Lung (tissue), 12 donors: ENCODE measurements around the gene P2RX1. TPM values are rescaled to one million over a fixed set of nuclear protein-coding genes. Genes with fewer than 3 reads are reported as not detected.
"Not testable (repeated sequence)": the region's sequence is repeated elsewhere in the genome, so short reads cannot be mapped to it uniquely, and the experiment has no call there.

Experiments
- ATAC-seq: fragments of 200-7000 bp; cut with Tn5 transposase; one replicate; pipeline ENCODE4 v1.9.1; 2020; ENCODE audit warnings: moderate number of reproducible peaks; ENCODE audit not compliant: insufficient read depth, low FRiP score
- DNase-seq, 3 donors: peaks; one replicate each; pipeline ENCODE4 v3.0.0-alpha.2; 2013 to 2017
- H3K27ac ChIP-seq, 2 donors: one replicate each; pipeline ENCODE4 v1.5.1; 2013; ENCODE audit warnings: mild to moderate bottlenecking in 2 of 2, moderate library complexity in 2 of 2, control low read depth in 1 of 2, inconsistent platforms in 1 of 2, low read depth in 1 of 2, low read length in 1 of 2
- H3K27me3 ChIP-seq, 3 donors: one replicate each; pipeline ENCODE4 v1.5.1; 2013; ENCODE audit warnings: low read length in 2 of 3; ENCODE audit not compliant: control insufficient read depth in 3 of 3, insufficient read depth in 3 of 3
- H3K36me3 ChIP-seq, 4 donors: one replicate each; pipeline ENCODE4 v1.5.1; 2013; ENCODE audit warnings: low read length in 4 of 4, mild to moderate bottlenecking in 1 of 4, moderate library complexity in 1 of 4; ENCODE audit not compliant: control insufficient read depth in 4 of 4, insufficient read depth in 4 of 4
- H3K4me1 ChIP-seq, 5 donors: one replicate each; pipeline ENCODE4 v1.5.1; 2013; ENCODE audit warnings: low read length in 5 of 5, mild to moderate bottlenecking in 2 of 5, moderate library complexity in 1 of 5; ENCODE audit not compliant: control insufficient read depth in 5 of 5, insufficient read depth in 5 of 5
- H3K4me3 ChIP-seq: one replicate; pipeline ENCODE4 v1.5.1; 2013; ENCODE audit warnings: mild to moderate bottlenecking, control low read depth, moderate library complexity
- H3K9ac ChIP-seq, 2 donors: one replicate each; pipeline ENCODE4 v1.5.1; 2013; ENCODE audit warnings: low read length in 2 of 2, control low read depth in 1 of 2; ENCODE audit not compliant: insufficient read depth in 1 of 2
- H3K9me3 ChIP-seq, 4 donors: one replicate each; pipeline ENCODE4 v1.5.1; 2013; ENCODE audit warnings: low read length in 3 of 4, mild to moderate bottlenecking in 1 of 4, moderate library complexity in 1 of 4; ENCODE audit not compliant: control insufficient read depth in 4 of 4, insufficient read depth in 3 of 4
- WGBS, 2 donors: extraction: QIAGEN DNeasy Blood & Tissue Kit; methylation state at CpG; one replicate each; pipeline ENCODE4 v1.1.7; 2013; 5-methylcytosine and 5-hydroxymethylcytosine counted together
- polyA plus RNA-seq, 2 donors: library from polyadenylated mRNA; stranded (reverse); fragments of 200-250 nt; gene quantifications; one replicate each; pipeline ENCODE4 v1.2.1, GENCODE V29; 2013
- total RNA-seq, 2 donors: library from RNA; depleted of rRNA in 1 of 2; stranded (reverse); fragments of >200 nt in 1 of 2; gene quantifications; one replicate each; pipeline ENCODE4 v1.2.1, GENCODE V29; 2014 to 2021
- TF ChIP-seq, protein P1 (sequence below): IDR thresholded peaks from 2 replicates; pipeline ENCODE4 v1.5.1; 2012; ENCODE audit warnings: mild to moderate bottlenecking; ENCODE audit errors: control extremely low read depth, extremely low read depth
- donor health status: control.
- donor health status: control.
- donor health status: Bipolar disorder and iron deficiency.
- donor health status: healthy.
- donor health status: DM: yes; HTN: yes; CAD: no.

Gene P2RX1
- total and polyA plus RNA-seq, 4 donors, result 4.6 to 16.4 (median 10.5) TPM

DNA sequence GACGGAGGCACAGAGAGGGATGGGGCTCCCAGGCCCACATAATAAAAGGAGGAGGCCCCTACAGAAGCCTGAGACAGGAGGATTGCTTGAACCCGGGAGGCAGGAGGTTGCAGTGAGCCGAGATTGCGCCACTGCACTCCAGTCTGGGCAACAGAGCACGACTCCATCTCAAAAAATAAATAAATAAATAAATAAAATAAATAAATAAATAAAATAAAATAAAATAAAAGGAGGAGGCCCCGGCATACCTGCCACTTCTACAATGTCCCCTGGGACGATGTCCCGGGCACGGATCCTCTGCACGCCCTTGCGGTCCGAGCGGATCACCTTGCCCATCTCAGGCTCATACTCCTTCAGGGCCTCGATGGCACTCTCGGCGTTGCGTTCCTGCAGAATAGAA lies 34.7 kb upstream of the P2RX1 start:
- Histone ChIP-seq H3K9me3 (no peaks in the 10 kb centered on the region), H3K4me1 (peaks cover 0 to 6% (median 0%) of the 10 kb centered on the region in 5 donors), H3K9ac (no peak overlapping the region), H3K4me3 (no peak overlapping the region), H3K27ac (no peak overlapping the region), H3K27me3 (no peaks in the 10 kb centered on the region), H3K36me3 (peaks cover 0 to 20% (median 0%) of the 10 kb centered on the region in 4 donors)
- 96 to 97% methylated on average over 17 of the region's 17 CpGs for WGBS, 2 donors
- DNase-seq, result no peak
- ATAC-seq, result no peak
- TF ChIP-seq, protein P1, sequence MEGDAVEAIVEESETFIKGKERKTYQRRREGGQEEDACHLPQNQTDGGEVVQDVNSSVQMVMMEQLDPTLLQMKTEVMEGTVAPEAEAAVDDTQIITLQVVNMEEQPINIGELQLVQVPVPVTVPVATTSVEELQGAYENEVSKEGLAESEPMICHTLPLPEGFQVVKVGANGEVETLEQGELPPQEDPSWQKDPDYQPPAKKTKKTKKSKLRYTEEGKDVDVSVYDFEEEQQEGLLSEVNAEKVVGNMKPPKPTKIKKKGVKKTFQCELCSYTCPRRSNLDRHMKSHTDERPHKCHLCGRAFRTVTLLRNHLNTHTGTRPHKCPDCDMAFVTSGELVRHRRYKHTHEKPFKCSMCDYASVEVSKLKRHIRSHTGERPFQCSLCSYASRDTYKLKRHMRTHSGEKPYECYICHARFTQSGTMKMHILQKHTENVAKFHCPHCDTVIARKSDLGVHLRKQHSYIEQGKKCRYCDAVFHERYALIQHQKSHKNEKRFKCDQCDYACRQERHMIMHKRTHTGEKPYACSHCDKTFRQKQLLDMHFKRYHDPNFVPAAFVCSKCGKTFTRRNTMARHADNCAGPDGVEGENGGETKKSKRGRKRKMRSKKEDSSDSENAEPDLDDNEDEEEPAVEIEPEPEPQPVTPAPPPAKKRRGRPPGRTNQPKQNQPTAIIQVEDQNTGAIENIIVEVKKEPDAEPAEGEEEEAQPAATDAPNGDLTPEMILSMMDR, result no peak

DNA sequence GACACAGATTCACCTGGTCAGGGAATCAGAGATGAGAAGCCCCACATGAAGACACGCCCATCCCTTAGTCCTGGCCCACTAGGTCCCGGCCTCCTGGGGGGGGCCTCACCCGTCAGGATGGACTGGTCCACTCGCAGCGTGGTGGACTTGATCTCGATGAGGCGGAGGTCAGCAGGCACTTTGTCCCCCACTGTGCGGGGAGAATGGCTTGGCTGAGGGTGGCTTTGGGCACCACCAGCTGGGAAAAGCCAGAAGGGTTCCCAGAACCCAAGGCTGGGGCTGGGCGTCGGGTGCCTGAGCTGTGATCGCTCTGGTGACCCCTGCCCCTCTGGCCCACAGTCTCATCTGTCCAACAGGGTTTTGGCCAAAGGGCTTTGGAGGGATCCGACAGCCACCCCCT lies 34.3 kb upstream of the P2RX1 start:
- no peak for DNase-seq
- Histone ChIP-seq H3K27me3 (no peaks in the 10 kb centered on the region), H3K4me3 (no peak overlapping the region), H3K4me1 (peaks cover 0 to 6% (median 0%) of the 10 kb centered on the region in 5 donors), H3K9me3 (no peaks in the 10 kb centered on the region), H3K27ac (no peak overlapping the region), H3K9ac (no peak overlapping the region), H3K36me3 (peaks cover 0 to 20% (median 0%) of the 10 kb centered on the region in 4 donors)
- no peak for ATAC-seq
- WGBS, 2 donors, result 95 to 97% methylated on average over 12 of the region's 12 CpGs
- TF ChIP-seq, protein P1, result no peak

DNA sequence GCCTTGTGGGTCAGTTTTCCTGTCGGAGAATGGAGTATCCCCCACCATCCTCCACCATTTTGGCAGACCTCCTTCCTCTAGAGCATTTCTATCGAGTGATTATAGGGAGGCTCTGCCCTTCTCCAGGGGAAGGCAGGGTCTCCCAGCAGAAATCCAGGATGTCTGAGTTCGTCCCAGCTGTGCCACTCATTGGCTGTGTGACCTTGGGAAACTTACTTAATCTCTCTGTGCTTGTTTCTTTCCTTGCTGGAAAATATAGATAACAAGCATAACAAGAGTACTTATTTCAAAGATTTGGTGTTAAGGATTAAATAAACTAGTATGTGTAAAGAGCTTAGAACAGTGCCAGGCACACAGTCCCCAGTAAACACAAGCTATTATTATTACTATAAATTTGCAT lies 33.2 kb upstream of the P2RX1 start:
- no peak overlapping the region for H3K27ac ChIP-seq
- no peak for DNase-seq
- peaks cover 0 to 20% (median 0%) of the 10 kb centered on the region in 4 donors for H3K36me3 ChIP-seq
- ATAC-seq, result no peak
- H3K4me1 ChIP-seq, result peaks cover 0 to 5% (median 0%) of the 10 kb centered on the region in 5 donors
- no peak overlapping the region for H3K4me3 ChIP-seq
- no peak overlapping the region for H3K9ac ChIP-seq
- 58 to 91% methylated on average over 3 of the region's 3 CpGs for WGBS, 2 donors
- TF ChIP-seq, protein P1, result no peak
- no peaks in the 10 kb centered on the region for H3K9me3 ChIP-seq
- H3K27me3 ChIP-seq, result no peaks in the 10 kb centered on the region

DNA sequence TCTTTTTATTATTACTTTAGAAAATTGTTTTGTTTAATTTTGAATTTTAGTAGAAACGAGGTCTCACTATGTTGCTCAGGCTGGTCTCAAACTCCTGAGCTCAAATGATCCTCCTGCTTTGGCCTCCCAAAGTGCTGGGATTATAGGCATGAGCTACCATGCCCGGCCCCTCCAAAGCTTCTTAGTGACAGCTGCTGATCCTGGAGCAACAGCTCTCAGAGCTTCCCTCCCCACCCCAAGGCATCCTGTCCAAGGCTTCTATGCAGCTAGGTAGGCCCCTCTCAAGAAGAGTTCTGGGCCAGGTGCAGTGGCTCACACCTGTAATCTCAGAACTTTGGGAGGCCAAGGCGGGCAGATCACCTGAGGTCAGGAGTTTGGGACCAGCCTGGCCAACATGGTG lies 32.3 kb upstream of the P2RX1 start:
- H3K9ac ChIP-seq, DNase-seq, H3K4me3 ChIP-seq, H3K27ac ChIP-seq, ATAC-seq, H3K9me3 ChIP-seq, H3K4me1 ChIP-seq, H3K27me3 ChIP-seq: not testable (repeated sequence)
- peaks cover 0 to 20% (median 0%) of the 10 kb centered on the region in 4 donors for H3K36me3 ChIP-seq
- 94 to 95% methylated on average over 3 of the region's 3 CpGs for WGBS, 2 donors
